HPDE6-E6E7 (cell line): ENCODE data around the gene EYA4.

Experiments used
- DNase-seq: peaks from one replicate; pipeline ENCODE4 v3.0.0; 2011; ENCODE audit warnings: missing footprints; ENCODE audit errors: extremely low spot score

The EYA4 gene, protein sequence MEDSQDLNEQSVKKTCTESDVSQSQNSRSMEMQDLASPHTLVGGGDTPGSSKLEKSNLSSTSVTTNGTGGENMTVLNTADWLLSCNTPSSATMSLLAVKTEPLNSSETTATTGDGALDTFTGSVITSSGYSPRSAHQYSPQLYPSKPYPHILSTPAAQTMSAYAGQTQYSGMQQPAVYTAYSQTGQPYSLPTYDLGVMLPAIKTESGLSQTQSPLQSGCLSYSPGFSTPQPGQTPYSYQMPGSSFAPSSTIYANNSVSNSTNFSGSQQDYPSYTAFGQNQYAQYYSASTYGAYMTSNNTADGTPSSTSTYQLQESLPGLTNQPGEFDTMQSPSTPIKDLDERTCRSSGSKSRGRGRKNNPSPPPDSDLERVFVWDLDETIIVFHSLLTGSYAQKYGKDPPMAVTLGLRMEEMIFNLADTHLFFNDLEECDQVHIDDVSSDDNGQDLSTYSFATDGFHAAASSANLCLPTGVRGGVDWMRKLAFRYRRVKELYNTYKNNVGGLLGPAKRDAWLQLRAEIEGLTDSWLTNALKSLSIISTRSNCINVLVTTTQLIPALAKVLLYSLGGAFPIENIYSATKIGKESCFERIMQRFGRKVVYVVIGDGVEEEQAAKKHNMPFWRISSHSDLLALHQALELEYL

GRCh38 chr6:133241086-133241900 is at the start of gene EYA4:
Gene EYA4 (plus strand): TSS chr6:133241357. CDS start chr6:133274781, 33,424 bp downstream.
- DNase-seq: peak; percentile 34

- no peak for DNase-seq
Measured at GRCh38 chr6:133193396-133193795, 47.8 kb upstream of the EYA4 start.

- peak; percentile 76 for DNase-seq
Measured at GRCh38 chr6:133198725-133199124, 42.4 kb upstream of the EYA4 start.

DNA sequence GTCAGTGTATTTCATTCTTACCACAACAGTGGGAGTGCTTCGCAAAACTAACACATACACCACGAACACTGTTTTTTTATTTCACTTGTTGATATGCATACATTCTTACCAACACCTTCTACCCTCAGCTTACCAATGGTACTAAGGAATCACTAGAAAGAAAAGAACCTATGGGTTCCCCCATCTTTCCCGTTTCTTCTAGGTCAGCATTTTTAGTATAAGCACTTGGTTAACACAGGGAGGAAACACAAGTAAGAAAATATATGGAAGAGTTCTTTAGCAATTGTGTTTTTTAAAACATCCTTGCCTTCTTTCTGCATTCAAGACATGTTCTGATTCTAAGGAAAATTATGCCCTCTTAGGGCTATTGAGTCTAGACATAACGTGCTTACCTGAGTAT is 39.9 kb upstream of the EYA4 start:
- DNase-seq: no peak

DNA sequence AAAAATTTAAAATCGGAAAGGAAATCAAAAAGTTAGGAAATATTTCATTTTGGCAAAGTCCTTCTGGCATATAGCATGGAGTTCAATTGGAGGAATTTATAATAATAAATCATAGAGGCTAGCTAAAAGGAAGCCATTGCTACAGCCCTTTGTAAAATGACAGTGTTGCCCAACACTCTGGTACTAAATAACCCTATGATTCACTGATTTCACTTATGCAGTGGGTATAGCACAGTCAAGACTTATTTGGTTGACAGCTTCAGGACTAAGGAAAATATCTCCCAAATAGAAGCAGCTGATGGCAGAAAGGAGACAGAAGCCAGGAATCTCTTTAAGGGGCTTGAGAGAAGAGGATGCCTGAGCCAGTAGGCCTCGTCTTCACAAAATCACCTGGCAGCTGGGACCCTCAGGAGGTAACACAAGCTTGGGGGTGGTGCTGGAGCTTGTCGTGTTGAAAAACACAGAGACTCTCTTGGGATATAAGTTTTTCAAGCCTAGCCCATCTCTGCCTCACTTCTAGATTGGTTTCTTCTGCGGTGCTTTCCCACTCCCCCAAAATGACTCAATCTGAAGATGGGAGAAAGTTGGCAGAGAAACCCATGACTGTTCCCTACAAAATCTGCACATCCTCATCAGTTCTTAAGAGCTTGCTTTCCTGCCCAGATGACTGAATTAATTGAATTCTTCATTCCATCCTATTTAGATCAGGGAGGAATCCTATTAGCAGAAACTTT is 38.4 kb upstream of the EYA4 start:
- DNase-seq: no peak

DNA sequence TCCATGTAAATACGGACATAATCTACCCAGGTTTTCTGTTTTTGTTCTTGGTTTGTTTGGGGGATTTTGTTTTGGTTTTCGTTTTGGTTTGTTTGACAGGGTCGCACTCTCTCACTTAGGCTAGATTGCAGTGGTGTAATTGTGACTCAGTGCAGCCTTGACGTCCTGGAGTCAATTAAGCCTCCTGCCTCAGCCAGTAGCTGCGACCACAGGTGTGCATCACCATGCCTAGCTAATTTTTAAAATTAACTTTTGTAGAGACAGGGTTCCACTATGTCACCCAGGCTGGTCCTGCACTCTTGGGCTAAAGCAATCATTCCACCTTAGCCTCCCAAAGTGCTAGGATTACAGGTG is 37.8 kb upstream of the EYA4 start:
- no peak for DNase-seq

GRCh38 chr6:133205304-133205703 is 35.9 kb upstream of the EYA4 start:
- no peak for DNase-seq

DNA sequence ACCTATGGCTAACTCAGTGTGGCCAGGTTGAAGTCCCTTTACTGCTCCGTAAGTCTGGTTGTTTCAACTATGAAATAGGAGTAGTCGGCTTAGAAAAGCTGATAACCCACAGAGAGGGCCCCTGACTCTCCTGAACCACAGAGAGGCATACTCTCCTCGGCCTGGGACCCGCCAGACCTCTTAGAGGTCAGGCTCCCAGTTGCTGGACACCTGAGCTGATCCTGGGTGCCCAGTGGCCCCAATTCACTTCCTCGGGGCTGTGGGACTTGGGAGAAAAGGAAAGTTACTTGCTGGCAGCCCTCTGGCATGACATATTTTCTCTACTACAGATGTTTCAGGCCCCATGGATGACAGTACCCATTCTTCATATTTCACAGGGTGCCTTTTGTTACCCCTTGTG is 34.2 kb upstream of the EYA4 start:
- no peak for DNase-seq

DNA sequence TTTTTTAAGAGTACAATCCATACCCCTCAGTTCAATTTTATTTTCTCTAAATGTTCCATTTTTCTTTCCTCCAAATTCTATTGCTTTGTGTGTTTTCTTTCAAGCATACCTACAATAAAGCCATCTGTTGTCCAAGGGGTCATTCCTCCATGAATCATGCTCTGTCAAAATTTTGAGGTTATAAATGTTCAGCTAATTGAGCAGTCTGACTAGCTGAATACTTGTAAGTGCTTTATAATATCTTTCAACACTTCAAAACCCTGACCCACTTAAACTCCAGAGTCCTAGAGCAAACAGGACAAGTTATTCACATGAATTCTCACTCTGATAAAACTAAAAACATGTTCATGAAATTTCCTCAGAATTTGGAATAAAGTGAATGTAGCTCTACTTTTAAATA is 33.4 kb upstream of the EYA4 start:
- no peak for DNase-seq

DNA sequence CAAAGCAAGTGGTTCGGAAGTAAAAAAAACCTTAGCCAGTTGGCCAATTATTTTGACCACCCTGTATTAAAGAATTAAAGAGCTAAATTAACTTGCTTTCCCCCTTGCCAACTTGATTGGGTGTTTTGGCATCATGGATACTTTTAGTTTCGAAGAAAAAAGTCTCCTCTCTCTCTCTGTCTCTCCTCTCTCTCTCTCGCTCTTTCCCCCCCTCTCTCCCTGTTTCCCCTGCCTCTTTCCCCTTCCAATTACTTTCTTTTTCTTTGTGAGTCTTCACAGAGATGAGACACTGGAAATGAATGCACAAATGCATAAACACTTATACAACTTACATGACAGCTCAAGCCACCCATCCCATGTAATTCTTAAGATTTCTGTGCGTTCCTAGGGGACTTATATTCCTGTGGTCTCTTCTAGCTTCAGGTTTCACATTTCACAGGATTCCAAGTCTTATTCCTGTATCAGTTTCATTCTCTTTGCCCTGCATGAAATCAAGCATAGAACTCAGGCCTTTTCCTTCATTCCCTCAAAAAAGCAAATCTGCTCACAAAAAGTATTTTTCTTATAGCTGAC is 32.9 kb upstream of the EYA4 start:
- DNase-seq: no peak

DNA sequence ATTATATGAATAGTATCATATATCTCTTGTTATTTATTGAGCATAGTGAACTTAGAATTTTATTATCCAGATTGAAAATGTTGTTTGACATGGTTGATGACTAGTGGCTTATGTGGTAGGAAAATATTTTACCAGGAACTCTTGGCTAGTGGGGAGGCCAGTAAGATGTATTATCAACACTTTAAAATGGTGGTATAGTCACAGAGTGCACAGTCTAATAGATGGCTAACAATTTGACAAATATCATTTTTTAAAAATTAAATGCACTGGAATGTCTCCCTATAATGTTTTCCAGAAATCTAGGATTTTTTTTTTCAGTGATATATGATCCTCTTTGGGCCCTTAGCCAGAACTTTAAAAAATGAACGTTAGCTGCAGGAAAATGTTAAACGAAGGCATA is 26.9 kb upstream of the EYA4 start:
- no peak for DNase-seq

DNA sequence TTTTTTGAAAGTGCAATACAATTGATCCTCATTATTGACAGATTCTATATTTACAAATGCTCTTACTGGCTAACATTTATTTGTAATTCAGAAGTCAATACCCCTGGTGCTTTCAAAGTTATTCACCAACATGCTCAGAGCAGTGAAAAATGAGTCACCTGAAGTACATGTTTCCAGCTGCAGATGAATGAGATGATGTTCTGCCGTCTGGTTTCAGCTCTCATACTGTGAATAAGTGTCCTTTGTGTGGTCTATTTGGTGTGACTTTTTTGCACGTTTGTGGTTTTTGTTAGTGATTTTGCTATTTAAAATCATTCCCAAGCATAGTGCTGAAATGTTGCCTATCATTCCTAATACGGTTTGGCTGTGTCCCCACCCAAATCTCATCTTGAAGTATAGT is 22.3 kb upstream of the EYA4 start:
- DNase-seq: no peak

DNA sequence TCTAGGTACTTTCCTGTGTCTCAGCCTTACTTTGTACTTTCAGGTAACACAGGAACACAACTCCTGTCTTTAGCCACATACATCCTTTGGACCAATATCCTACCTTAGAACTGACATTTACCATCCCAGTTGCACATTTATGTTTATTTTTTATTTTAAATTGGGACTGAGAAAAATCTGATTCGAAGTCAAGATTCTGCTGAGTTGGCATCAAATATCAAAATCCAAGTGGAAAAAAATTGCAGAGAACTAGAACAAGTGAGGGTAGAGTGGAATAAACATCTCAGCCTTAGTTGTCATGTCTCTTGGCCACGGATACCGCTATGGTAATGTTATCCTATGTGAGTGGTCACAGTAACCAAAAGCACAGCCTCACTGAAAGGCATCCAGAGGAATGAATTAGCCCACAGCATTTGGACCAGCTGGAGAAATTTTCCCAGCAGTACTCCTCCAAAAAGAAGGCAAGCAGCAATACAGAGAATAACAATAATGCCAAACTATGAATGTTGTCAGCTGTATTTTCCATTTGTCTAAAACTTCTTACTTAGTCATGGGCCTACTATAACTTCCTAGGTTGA is 17.6 kb upstream of the EYA4 start:
- no peak for DNase-seq

DNA sequence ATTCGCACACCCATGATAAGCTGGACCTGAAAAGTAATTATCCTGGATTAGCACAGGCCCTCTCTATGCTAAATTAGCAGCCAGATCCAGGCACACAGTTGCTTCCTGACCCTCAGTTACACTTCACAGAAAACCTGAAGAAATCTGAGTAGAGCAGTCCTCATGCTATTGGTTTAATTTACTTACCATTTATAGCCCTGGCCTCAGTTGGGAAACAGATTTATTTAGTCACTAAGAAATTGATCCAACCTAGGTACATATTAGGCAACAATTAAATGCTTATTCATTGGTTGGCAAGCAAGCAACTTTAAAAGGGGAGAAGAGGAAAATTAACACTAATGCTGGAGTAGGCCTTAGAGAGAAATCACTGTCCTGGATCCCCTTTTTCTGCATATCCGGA is 15.6 kb upstream of the EYA4 start:
- no peak for DNase-seq

- no peak for DNase-seq
Measured at GRCh38 chr6:133227344-133227743, 13.8 kb upstream of the EYA4 start.

GRCh38 chr6:133230052-133230451 is 11.1 kb upstream of the EYA4 start:
- no peak for DNase-seq

- no peak for DNase-seq
Measured at GRCh38 chr6:133235221-133235620, 5.9 kb upstream of the EYA4 start.

- DNase-seq: no peak
Measured at GRCh38 chr6:133236932-133237331, 4.2 kb upstream of the EYA4 start.

DNA sequence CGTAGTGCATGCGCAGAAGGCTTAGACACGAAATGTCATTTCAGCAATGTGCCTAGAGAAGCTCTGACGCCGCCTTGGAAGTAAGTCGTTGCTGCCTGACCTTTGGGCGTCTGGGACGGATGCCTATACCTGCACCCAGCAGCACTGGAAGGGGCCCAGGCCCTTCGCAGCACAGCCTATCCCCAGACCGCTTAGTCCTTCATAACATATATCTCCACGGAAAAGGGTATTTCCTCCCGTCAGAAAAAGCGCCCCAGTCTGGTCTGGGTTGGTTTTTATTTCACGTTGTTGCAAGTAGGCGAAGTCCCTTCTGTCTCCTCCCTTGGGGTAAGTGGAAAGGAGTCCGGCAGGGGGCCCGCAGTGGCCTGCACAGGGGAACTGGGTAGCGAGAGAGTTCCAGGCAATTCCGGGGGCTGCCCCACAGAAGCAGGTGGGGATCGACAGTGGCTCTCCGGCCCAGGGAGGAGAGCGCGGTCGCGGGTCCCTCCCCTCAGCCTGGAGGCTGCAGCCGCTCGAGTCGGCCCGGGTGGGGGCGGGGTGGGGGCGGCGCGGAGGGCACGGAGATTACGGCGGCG is 559 bp upstream of the EYA4 start:
- DNase-seq: peak; percentile 54

- DNase-seq: peak; percentile 20
Measured at GRCh38 chr6:133241901-133242636, 912 bp downstream of the EYA4 start.
